ENCODE data around the gene CHID1.

The CHID1 gene

GRCh38 chr11:846496-847098 is 64.0 kb downstream of the CHID1 start:
- no peak for DNase-seq (ENCODE audit: low read depth, low spot score)
- TF ChIP-seq, protein P1, sequence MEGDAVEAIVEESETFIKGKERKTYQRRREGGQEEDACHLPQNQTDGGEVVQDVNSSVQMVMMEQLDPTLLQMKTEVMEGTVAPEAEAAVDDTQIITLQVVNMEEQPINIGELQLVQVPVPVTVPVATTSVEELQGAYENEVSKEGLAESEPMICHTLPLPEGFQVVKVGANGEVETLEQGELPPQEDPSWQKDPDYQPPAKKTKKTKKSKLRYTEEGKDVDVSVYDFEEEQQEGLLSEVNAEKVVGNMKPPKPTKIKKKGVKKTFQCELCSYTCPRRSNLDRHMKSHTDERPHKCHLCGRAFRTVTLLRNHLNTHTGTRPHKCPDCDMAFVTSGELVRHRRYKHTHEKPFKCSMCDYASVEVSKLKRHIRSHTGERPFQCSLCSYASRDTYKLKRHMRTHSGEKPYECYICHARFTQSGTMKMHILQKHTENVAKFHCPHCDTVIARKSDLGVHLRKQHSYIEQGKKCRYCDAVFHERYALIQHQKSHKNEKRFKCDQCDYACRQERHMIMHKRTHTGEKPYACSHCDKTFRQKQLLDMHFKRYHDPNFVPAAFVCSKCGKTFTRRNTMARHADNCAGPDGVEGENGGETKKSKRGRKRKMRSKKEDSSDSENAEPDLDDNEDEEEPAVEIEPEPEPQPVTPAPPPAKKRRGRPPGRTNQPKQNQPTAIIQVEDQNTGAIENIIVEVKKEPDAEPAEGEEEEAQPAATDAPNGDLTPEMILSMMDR (IDR thresholded peaks at IDR 0.05; ENCODE audit: insufficient read depth, low read length, missing control alignments), result no peak
- ChIA-PET POLR2A (interaction anchor here (1.0 to 7.7 kb wide), 4 partner anchors 15 to 56 kb away, joined by 3 to 109 read pairs (median 4); partner anchors contain the start of genes CD151 and CRACR2B), CTCF (interaction anchor here (0.6 to 3.5 kb wide), 8 partner anchors 13 to 728 kb away, joined by 3 to 58 read pairs (median 4); partner anchors contain the start of gene PNPLA2)
- H3K4me3 ChIP-seq (ENCODE audit: low read depth, low read length), result peak overlapping the region; percentile 29

DNA sequence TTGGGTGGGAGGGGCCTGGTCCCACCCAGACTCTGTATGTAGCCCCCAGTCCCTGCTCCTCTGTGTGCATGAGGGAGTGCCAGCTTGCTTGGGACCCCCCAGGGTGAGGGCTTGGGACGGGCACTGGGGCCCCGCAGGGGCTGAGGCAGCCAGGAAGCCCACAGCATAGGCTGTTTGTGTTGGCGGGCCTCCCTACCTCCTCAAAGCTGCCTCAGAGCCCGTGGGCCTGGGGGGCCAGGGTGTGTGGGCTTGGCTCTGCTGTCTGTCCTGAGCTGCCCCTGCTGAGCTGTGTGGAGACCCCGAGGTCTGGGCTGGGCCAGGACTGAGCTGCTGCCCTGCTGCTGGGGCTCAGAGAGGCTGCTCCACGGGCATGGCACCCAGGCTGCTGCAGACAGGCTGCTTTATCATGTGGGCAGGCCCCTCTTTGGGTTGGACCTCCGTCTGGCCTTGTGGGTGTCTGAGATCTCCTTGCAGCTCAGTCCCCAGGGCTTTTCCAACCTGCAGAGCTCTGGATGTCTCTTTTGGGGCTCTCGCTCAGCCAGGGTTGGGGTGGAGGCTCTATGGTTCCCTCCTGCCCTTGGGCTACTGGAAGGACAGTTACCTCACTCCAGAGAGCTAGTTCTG is 64.6 kb downstream of the CHID1 start:
- ChIA-PET CTCF (interaction anchor here (0.7 to 3.5 kb wide), 4 partner anchors 12 to 206 kb away, joined by 3 to 58 read pairs (median 4); partner anchors contain the start of gene PNPLA2), POLR2A (interaction anchor here (1.0 to 7.7 kb wide), 3 partner anchors 14 to 27 kb away, joined by 3 to 109 read pairs (median 4); partner anchors contain the start of genes CD151 and CRACR2B)
- TF ChIP-seq, protein P1 (IDR thresholded peaks at IDR 0.05; ENCODE audit: insufficient read depth, low read length, missing control alignments), result no peak
- peak overlapping the region; percentile 33 for H3K4me3 ChIP-seq (ENCODE audit: low read depth, low read length)
- no peak for DNase-seq (ENCODE audit: low read depth, low spot score)

- H3K4me3 ChIP-seq (ENCODE audit: low read depth, low read length), result peak overlapping the region; percentile 86
- TF ChIP-seq, protein P1 (IDR thresholded peaks at IDR 0.05; ENCODE audit: insufficient read depth, low read length, missing control alignments), result no peak
- peak; percentile 69 for DNase-seq (ENCODE audit: low read depth, low spot score)
- CTCF ChIA-PET, result interaction anchor here (1.5 kb wide), 2 partner anchors 10 to 11 kb away, joined by 4 to 6 read pairs; no protein-coding TSS in a partner anchor
- POLR2A ChIA-PET, result interaction anchor here (1.2 to 7.7 kb wide), 6 partner anchors 13 to 80 kb away, joined by 3 to 109 read pairs (median 6); partner anchors contain the start of genes CD151, CHID1, CRACR2B and RPLP2
Measured at GRCh38 chr11:844693-845644, 65.6 kb downstream of the CHID1 start.

- ChIA-PET CTCF (interaction anchor here (1.3 to 1.5 kb wide), 3 partner anchors 11 to 207 kb away, joined by 4 to 6 read pairs (median 4); no protein-coding TSS in a partner anchor), POLR2A (interaction anchor here (0.6 to 7.7 kb wide), 10 partner anchors 12 to 466 kb away, joined by 3 to 109 read pairs (median 4); partner anchors contain the start of genes CD151, CHID1, CRACR2B and PNPLA2)
- H3K4me3 ChIP-seq (ENCODE audit: low read depth, low read length), result peak overlapping the region; percentile 86
- TF ChIP-seq, protein P1 (IDR thresholded peaks at IDR 0.05; ENCODE audit: insufficient read depth, low read length, missing control alignments), result peak; percentile 5
- peak; percentile 84 for DNase-seq (ENCODE audit: low read depth, low spot score)
Measured at GRCh38 chr11:843818-844692, 66.6 kb downstream of the CHID1 start.

DNA sequence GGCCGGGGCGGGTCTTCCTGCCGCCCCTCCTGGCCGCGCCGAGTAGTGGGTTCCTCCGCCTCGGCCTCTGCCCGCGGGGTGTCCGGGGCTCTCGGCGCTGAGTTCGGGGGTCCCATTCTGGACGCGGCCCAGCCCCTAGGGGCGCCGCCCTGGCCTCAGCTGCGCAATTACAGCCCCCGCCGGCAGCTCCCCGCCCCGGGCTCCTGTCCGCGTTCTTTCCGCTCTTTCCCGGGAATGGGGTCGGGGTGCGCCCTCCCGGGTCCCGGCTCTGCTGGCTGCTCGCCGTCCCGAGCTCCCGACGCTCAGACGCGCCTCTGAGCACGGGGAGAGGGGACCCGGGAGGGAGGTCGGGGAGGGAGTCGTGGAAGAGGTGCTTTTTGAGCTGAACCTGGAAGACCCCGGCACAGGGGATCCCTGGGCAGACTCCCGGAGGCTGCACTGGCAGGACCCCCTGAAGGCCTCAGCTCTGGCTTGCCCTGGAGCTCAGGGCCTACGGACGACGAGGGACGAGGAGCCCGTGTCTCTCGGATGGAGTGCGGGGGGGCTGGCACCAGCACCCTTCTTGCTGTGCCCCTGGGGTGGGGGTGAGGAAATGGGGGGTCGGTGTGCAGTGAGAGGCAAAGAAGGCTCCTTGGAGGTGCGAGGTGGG is 67.4 kb downstream of the CHID1 start:
- POLR2A ChIA-PET, result interaction anchor here (0.6 to 7.7 kb wide), 8 partner anchors 11 to 46 kb away, joined by 3 to 109 read pairs (median 5); partner anchors contain the start of genes CD151, CRACR2B, PNPLA2 and RPLP2
- TF ChIP-seq, protein P1 (IDR thresholded peaks at IDR 0.05; ENCODE audit: insufficient read depth, low read length, missing control alignments), result no peak
- no peak for DNase-seq (ENCODE audit: low read depth, low spot score)
- CTCF ChIA-PET, result interaction anchor here (0.6 to 1.3 kb wide), 3 partner anchors 41 to 208 kb away, joined by 3 to 4 read pairs (median 4); no protein-coding TSS in a partner anchor
- peak overlapping the region; percentile 86 for H3K4me3 ChIP-seq (ENCODE audit: low read depth, low read length)
